Sigmoid colon (tissue), 7 donors: Measurements from ENCODE around the gene SLCO2A1. TPM values are rescaled to one million over a fixed set of nuclear protein-coding genes. Genes with fewer than 3 reads are reported as not detected.

ENCODE experiments used
- DNase-seq: peaks from one replicate; pipeline ENCODE4 v3.0.0-alpha.2; 2019
- H3K27ac ChIP-seq, 4 donors: fragments of 200-600 bp; sonication (generic); one replicate each; pipeline ENCODE4 v1.5.1; 2016 to 2019; ENCODE audit warnings: mild to moderate bottlenecking in 1 of 4
- H3K27me3 ChIP-seq, 3 donors: fragments of 200-600 bp; sonication (generic); one replicate each; pipeline ENCODE4 v1.5.1; 2019; ENCODE audit warnings: mild to moderate bottlenecking in 1 of 3
- H3K36me3 ChIP-seq, 4 donors: fragments of 200-600 bp; sonication (generic); one replicate each; pipeline ENCODE4 v1.5.1; 2016 to 2019
- H3K4me1 ChIP-seq, 4 donors: fragments of 200-600 bp; sonication (generic); one replicate each; pipeline ENCODE4 v1.5.1; 2017 to 2019
- H3K4me3 ChIP-seq, 4 donors: fragments of 200-600 bp; sonication (generic); one replicate each; pipeline ENCODE4 v1.5.1; 2017 to 2019; ENCODE audit warnings: mild to moderate bottlenecking in 2 of 4, moderate library complexity in 1 of 4
- H3K9me3 ChIP-seq, 4 donors: fragments of 200-600 bp in 3 of 4; sonication (generic) in 3 of 4; one replicate each; pipeline versions ENCODE4 v1.5.1 to v1.6.1; 2013 to 2019
- CTCF ChIP-seq, 4 experiments: fragments of 450-650 bp in 3 of 4; fragments of 200-600 bp in 1 of 4; IDR thresholded peaks; one replicate each; pipeline ENCODE4 v1.5.1; 2016 to 2019; ENCODE audit warnings: antibody characterized with exemption in 4 of 4, mild to moderate bottlenecking in 3 of 4, moderate library complexity in 2 of 4
- EP300 ChIP-seq, 4 donors: sonication (generic); formaldehyde crosslinking; IDR thresholded peaks; one replicate each; pipeline ENCODE4 v1.6.1; 2017; ENCODE audit warnings: antibody characterized with exemption in 4 of 4
- POLR2A ChIP-seq, 2 donors: fragments of 450-650 bp; IDR thresholded peaks; one replicate each; pipeline ENCODE4 v1.6.1; 2016; ENCODE audit warnings: antibody characterized with exemption in 2 of 2, mild to moderate bottlenecking in 2 of 2, moderate library complexity in 2 of 2
- POLR2AphosphoS5 ChIP-seq, 4 donors: sonication (generic); formaldehyde crosslinking; IDR thresholded peaks; one replicate each; pipeline ENCODE4 v1.6.1; 2017; ENCODE audit warnings: antibody characterized with exemption in 4 of 4
- WGBS, 2 donors: extraction: QIAGEN DNeasy Blood & Tissue Kit; methylation state at CpG; one replicate each; pipeline ENCODE4 v1.1.7; 2013; 5-methylcytosine and 5-hydroxymethylcytosine counted together
- intact Hi-C: fragments of 100-400 bp; cut with DNase I; formaldehyde crosslinking; loops from one replicate; pipeline ENCODE4 v1.15.1; 2023
- polyA plus RNA-seq, 3 donors: library from polyadenylated mRNA; stranded (reverse); fragments of 200-250 nt; gene quantifications; one replicate each; pipeline ENCODE4 v1.2.3, GENCODE V29; 2013
- total RNA-seq, 4 donors: library from RNA; depleted of rRNA; stranded (reverse); fragments of >200 nt; gene quantifications; one replicate each; pipeline ENCODE4 v1.1.0, GENCODE V29; 2016
- donor health status: healthy with polysubstance abuse.
- donor health status: Bipolar disorder and iron deficiency.
- donor health status: healthy.

Gene SLCO2A1
- total and polyA plus RNA-seq, 7 donors = 1.8 to 22.1 (median 6.1) TPM

DNA sequence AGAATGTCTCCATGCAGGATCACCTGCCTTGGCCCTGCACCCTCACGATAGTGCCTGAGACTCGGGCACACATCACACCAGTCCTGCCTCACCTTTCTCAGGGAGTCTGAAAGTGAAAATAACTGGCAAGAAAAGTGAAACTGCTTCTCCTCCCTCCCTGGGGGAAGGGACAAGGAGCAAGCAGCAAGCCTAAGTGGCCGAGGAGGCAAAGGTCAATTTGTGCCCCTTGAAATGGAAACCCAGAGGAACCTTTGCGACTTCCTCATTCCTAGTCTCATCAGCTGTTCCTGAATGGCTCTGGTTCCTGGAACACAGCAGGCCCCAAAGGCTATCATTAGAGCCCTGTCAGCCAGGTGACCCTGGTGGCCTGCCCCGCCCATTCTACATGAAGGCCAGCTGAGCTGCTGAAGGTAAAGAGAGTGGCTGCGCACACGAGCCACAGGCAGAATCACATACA is 28.0 kb upstream of the SLCO2A1 start:
- H3K4me1 ChIP-seq = no peaks in the 10 kb centered on the region
- DNase-seq = no peak

DNA sequence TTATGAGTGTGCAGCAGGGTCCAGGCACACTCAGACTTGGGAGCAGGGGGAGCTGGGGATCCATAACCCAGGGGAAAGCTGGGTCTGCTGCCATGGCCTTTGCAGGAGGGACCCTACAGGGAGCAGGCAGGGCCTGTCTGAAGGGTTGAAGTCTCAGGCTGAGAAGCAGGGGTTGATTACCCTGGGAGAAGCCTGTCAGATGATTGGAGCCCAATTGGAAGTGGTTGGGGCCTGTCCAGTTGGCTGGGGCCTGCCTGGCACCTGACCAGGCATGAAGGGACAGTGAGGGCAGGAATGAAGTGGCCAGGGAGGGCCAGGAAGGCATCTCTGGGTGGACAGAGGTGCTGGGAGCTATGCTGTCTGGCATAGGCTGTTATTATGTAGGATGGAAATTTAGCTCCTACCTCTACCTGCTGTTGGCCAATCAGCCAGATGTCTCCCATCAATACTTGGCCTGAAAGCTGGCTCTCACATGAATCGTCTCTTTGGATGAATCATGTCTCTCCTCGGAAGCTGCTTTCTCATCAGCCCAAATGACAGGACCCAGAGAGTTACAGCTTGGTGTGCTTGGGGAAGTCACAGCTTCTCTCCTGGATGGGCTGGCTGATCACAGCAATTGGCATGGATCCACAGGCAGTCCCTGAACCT is 27.4 kb upstream of the SLCO2A1 start:
- no peak for DNase-seq
- Histone ChIP-seq H3K4me3 (no peak overlapping the region), H3K27me3 (no peaks in the 10 kb centered on the region), H3K36me3 (no peaks in the 10 kb centered on the region), H3K27ac (no peak overlapping the region), H3K9me3 (no peaks in the 10 kb centered on the region), H3K4me1 (no peaks in the 10 kb centered on the region)
- WGBS, 2 donors = 28 to 55% methylated on average over 2 of the region's 2 CpGs
- TF ChIP-seq POLR2A (IDR thresholded peaks at IDR 0.05) = no peak
- no peak for TF ChIP-seq EP300 (IDR thresholded peaks at IDR 0.05)
- no peak for TF ChIP-seq CTCF (IDR thresholded peaks at IDR 0.05)
- no peak for TF ChIP-seq POLR2AphosphoS5 (IDR thresholded peaks at IDR 0.05)
- intact Hi-C loops = no loop called here

More for the DNA sequence above, 28.0 kb upstream of the SLCO2A1 start:
- Histone ChIP-seq H3K4me3 (no peak overlapping the region), H3K27ac (no peak overlapping the region), H3K9me3 (no peaks in the 10 kb centered on the region), H3K36me3 (no peaks in the 10 kb centered on the region), H3K27me3 (no peaks in the 10 kb centered on the region)
- intact Hi-C loops = no loop called here
- WGBS, 2 donors = 20 to 54% methylated on average over 7 of the region's 7 CpGs
- TF ChIP-seq POLR2AphosphoS5 (IDR thresholded peaks at IDR 0.05) (no peak), CTCF (IDR thresholded peaks at IDR 0.05) (no peak)

GRCh38 chr3:134056464-134056891 is 26.8 kb upstream of the SLCO2A1 start:
- TF ChIP-seq EP300 (IDR thresholded peaks at IDR 0.05) (no peak), POLR2A (IDR thresholded peaks at IDR 0.05) (no peak), CTCF (IDR thresholded peaks at IDR 0.05) (no peak), POLR2AphosphoS5 (IDR thresholded peaks at IDR 0.05) (no peak)
- no peaks in the 10 kb centered on the region for H3K36me3 ChIP-seq
- intact Hi-C loops = no loop called here
- WGBS, 2 donors = 89 to 92% methylated on average over 7 of the region's 7 CpGs
- no peak for DNase-seq
- no peaks in the 10 kb centered on the region for H3K9me3 ChIP-seq
- H3K27ac ChIP-seq = no peak overlapping the region
- no peaks in the 10 kb centered on the region for H3K4me1 ChIP-seq
- H3K27me3 ChIP-seq = no peaks in the 10 kb centered on the region
- H3K4me3 ChIP-seq = no peak overlapping the region

- WGBS, 2 donors = 92 to 96% methylated on average over 7 of the region's 7 CpGs
- no peak overlapping the region for H3K4me3 ChIP-seq
- no peaks in the 10 kb centered on the region for H3K9me3 ChIP-seq
- no peak overlapping the region for H3K27ac ChIP-seq
- H3K4me1 ChIP-seq = no peaks in the 10 kb centered on the region
- no peaks in the 10 kb centered on the region for H3K36me3 ChIP-seq
- intact Hi-C loops = no loop called here
- DNase-seq = no peak
- no peak for TF ChIP-seq EP300 (IDR thresholded peaks at IDR 0.05)
- no peak for TF ChIP-seq CTCF (IDR thresholded peaks at IDR 0.05)
- TF ChIP-seq POLR2AphosphoS5 (IDR thresholded peaks at IDR 0.05) = no peak
- no peak for TF ChIP-seq POLR2A (IDR thresholded peaks at IDR 0.05)
- H3K27me3 ChIP-seq = no peaks in the 10 kb centered on the region
Measured at GRCh38 chr3:134055661-134056060, 25.9 kb upstream of the SLCO2A1 start.

DNA sequence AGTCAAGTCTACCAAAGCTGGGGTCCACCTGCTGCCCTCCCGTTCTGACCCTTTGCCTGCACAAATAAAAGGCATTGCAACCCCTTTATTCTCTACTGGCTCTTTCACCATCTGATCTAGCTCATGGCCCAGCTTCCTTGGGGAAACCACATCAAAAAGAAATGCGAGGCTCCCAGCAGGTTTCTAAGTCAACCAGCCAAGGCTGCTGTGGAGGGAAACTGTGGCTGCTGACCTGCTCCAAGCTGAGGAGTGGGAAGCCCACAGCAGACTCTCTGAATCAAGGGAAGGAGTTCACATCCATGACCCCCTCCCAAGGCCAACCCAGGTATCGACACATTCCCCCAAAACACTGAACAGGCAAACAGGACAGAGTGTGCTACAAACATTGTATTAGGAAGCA is 25.2 kb upstream of the SLCO2A1 start:
- 72 to 92% methylated on average over 3 of the region's 3 CpGs for WGBS, 2 donors
- TF ChIP-seq POLR2A (IDR thresholded peaks at IDR 0.05) (no peak), POLR2AphosphoS5 (IDR thresholded peaks at IDR 0.05) (no peak), CTCF (IDR thresholded peaks at IDR 0.05) (no peak)

More for the DNA sequence above, 25.2 kb upstream of the SLCO2A1 start:
- H3K4me3 ChIP-seq = no peak overlapping the region
- no peak for DNase-seq
- H3K27ac ChIP-seq = no peak overlapping the region
- H3K27me3 ChIP-seq = no peaks in the 10 kb centered on the region
- H3K4me1 ChIP-seq = no peaks in the 10 kb centered on the region
- intact Hi-C loops = no loop called here
- H3K36me3 ChIP-seq = no peaks in the 10 kb centered on the region
- H3K9me3 ChIP-seq = no peaks in the 10 kb centered on the region
